ENCODE results near the gene STRADA. TPM values are rescaled to one million over a fixed set of nuclear protein-coding genes. Genes with fewer than 3 reads are reported as not detected.

STRADA gene
- total and polyA plus RNA-seq, 10 of the 15 experiments (the other 5 are each of a cell fraction or from before 2014, with no cell fraction given), result 13.3 to 54.1 (median 44.0) TPM

DNA sequence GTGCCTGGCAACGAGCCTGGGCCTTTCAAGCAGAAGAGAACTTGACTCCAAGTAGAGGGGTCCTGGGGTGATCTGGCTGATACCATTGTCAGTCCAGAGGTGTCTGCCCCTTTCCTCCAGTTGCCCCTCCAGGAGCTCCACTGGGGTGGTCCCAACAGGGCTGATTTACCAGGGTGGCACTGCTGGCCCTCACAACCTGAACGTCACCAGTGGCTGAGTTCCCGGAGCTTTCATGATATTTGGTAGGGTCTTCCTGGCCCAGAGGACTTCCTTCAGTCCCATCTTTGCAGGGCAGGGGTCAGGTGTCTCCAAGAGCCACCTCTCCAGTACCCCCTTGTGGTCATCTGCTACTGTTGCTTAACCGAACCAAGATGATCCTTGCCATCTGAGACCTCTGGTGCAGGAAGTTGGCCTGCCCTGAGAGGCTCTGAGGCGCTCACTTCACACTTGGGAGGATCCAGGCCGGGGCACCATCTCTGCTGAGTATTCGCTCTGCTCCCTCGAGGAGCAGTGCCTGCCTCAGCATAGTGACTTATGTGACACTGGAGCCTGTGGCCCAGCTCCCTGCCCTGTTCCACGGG, 45.1 kb downstream of the STRADA start (continued):
- TF ChIP-seq BCLAF1 (IDR thresholded peaks at IDR 0.05) (no peak), TBL1XR1 (IDR thresholded peaks at IDR 0.05; ENCODE audit: low read depth, low read length) (no peak), BCL11A (IDR thresholded peaks at IDR 0.05; ENCODE audit: low read depth, low read length) (0 out of 2 replicates have a peak, but pooled peaks have one; percentile 2), RUNX3 (IDR thresholded peaks at IDR 0.05; ENCODE audit: low read length) (peak; percentile 43; the same call in 1 of the 2 replicates), RAD51 (IDR thresholded peaks at IDR 0.05) (no peak), ZSCAN29 (IDR thresholded peaks at IDR 0.05) (no peak), NR2F1 (conservative IDR thresholded peaks at IDR 0.05) (peak; percentile 70), CBX5 (IDR thresholded peaks at IDR 0.05; ENCODE audit: low read depth) (no peak), BCL3 (IDR thresholded peaks at IDR 0.05; ENCODE audit: borderline replicate concordance, insufficient read depth, low read depth, low read length, poor library complexity, severe bottlenecking) (no peak), ZNF592 (IDR thresholded peaks at IDR 0.05) (no peak), CREB1 (IDR thresholded peaks at IDR 0.05; ENCODE audit: low read depth) (no peak), HCFC1 (IDR thresholded peaks at IDR 0.05; ENCODE audit: low read length) (no peak)
- TF ChIP-seq, protein P1, sequence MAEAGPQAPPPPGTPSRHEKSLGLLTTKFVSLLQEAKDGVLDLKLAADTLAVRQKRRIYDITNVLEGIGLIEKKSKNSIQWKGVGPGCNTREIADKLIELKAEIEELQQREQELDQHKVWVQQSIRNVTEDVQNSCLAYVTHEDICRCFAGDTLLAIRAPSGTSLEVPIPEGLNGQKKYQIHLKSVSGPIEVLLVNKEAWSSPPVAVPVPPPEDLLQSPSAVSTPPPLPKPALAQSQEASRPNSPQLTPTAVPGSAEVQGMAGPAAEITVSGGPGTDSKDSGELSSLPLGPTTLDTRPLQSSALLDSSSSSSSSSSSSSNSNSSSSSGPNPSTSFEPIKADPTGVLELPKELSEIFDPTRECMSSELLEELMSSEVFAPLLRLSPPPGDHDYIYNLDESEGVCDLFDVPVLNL (IDR thresholded peaks at IDR 0.05; ENCODE audit: low read depth, low read length), result no peak
- TF ChIP-seq, protein P2, sequence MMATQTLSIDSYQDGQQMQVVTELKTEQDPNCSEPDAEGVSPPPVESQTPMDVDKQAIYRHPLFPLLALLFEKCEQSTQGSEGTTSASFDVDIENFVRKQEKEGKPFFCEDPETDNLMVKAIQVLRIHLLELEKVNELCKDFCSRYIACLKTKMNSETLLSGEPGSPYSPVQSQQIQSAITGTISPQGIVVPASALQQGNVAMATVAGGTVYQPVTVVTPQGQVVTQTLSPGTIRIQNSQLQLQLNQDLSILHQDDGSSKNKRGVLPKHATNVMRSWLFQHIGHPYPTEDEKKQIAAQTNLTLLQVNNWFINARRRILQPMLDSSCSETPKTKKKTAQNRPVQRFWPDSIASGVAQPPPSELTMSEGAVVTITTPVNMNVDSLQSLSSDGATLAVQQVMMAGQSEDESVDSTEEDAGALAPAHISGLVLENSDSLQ (IDR thresholded peaks at IDR 0.05), result no peak
